AG09319 (cell line): ENCODE results near the gene LRIG2.

Experiments
- DNase-seq: peaks from one replicate; pipeline ENCODE4 v3.0.0-alpha.2; 2010; ENCODE audit warnings: low read depth; ENCODE audit errors: extremely low read depth
- CTCF ChIP-seq: IDR thresholded peaks from 2 replicates; pipeline ENCODE4 v1.5.1; 2011; ENCODE audit warnings: low read depth, mild to moderate bottlenecking, inconsistent platforms, low read length, moderate library complexity

The LRIG2 gene

GRCh38 chr1:113109908-113110554 lies 37.0 kb downstream of the LRIG2 start:
- peak; percentile 41 for TF ChIP-seq CTCF

GRCh38 chr1:113118266-113118665 lies 45.3 kb downstream of the LRIG2 start:
- no peak for TF ChIP-seq CTCF
- no peak for DNase-seq

More at GRCh38 chr1:113109908-113110554, 37.0 kb downstream of the LRIG2 start:
- peak; percentile 88 for DNase-seq

GRCh38 chr1:113123737-113124136 lies 50.7 kb downstream of the LRIG2 start:
- no peak for DNase-seq
- no peak for TF ChIP-seq CTCF

- TF ChIP-seq CTCF: no peak
- no peak for DNase-seq
Observed at GRCh38 chr1:113124366-113124765, 51.4 kb downstream of the LRIG2 start.

GRCh38 chr1:113125517-113125916 lies 52.5 kb downstream of the LRIG2 start:
- no peak for TF ChIP-seq CTCF
- no peak for DNase-seq

GRCh38 chr1:113126207-113126606 lies 53.2 kb downstream of the LRIG2 start:
- TF ChIP-seq CTCF: no peak
- no peak for DNase-seq

- DNase-seq: no peak
- no peak for TF ChIP-seq CTCF
Observed at GRCh38 chr1:113128116-113128515, 55.1 kb downstream of the LRIG2 start.
